ENCODE results near the gene MLC1. TPM values are rescaled to one million over a fixed set of nuclear protein-coding genes. Genes with fewer than 3 reads are reported as not detected.

The MLC1 gene
- total and polyA plus RNA-seq, 2 of the 4 experiments (the other 2 are of a cell fraction), result 0.10 TPM; not detected in 1

DNA sequence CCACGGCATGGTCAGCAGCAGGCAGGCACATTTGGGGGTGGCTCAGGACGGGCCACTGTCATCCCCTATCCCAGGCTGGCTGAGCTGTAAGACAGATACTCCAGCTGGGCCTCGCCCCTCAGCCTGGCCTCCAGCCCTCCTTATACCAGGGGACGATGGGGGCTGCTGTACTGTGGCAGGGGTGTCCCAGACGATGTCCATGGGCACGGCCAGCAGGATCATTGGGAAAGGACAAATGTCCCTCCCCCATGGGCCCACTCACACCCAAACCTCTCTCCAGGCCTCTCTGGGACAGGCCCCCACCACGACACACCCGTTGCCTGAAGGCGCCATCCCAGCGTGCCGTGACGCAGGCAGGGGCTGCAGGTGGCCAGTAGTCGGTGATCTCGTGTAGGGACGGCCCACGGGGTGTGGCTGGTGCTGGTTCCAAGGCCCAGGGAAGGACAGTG, 71.1 kb downstream of the MLC1 start:
- Histone ChIP-seq H2AFZ (replicated peaks; ENCODE audit: low read length, poor library complexity) (no peak overlapping the region), H3K27me3 (ENCODE audit: control insufficient read depth, insufficient read depth, low read length) (peaks cover 78% of the 10 kb centered on the region), H3K79me1 (ENCODE audit: low read depth in 1 of 2, low read length in 2 of 2) (no peaks in the 10 kb centered on the region), H4K8ac (ENCODE audit: low read depth in 2 of 2, low read length in 2 of 2) (no peak overlapping the region), H3K27ac (ENCODE audit: insufficient read depth, low read length) (no peak overlapping the region), H3K56ac (ENCODE audit: extremely low read depth, insufficient read depth, low read length) (no peak overlapping the region), H3K4me1 (ENCODE audit: control insufficient read depth, insufficient read depth, low read length) (peaks cover 6% of the 10 kb centered on the region; the same call in 1 of the 2 replicates), H2BK120ac (ENCODE audit: low read depth, low read length) (no peak overlapping the region), H2AK5ac (ENCODE audit: low read depth, low read length) (no peak overlapping the region), H4K91ac (ENCODE audit: insufficient read depth, low read depth, low read length) (no peak overlapping the region), H2BK20ac (ENCODE audit: low read depth, low read length) (no peak overlapping the region), H3K18ac (ENCODE audit: low read depth, low read length) (no peak overlapping the region), H3K36me3 (ENCODE audit: control insufficient read depth, insufficient read depth, low read length) (no peaks in the 10 kb centered on the region), H3K4ac (ENCODE audit: low read depth, low read length) (no peak overlapping the region), H3K9me1 (ENCODE audit: insufficient read depth, low read length) (no peaks in the 10 kb centered on the region), H3K9me3 (ENCODE audit: control insufficient read depth, insufficient read depth, low read length) (no peaks in the 10 kb centered on the region; the same call in 1 of the 2 replicates), H2AK9ac (replicated peaks; ENCODE audit: low read depth, low read length, poor library complexity) (no peak overlapping the region), H4K20me1 (ENCODE audit: insufficient read depth, low read length) (no peaks in the 10 kb centered on the region), H3K14ac (replicated peaks; ENCODE audit: low read depth, low read length) (no peak overlapping the region), H3K23ac (ENCODE audit: low read depth, low read length) (no peak overlapping the region), H2BK15ac (ENCODE audit: low read depth, low read length) (no peak overlapping the region), H3K4me2 (ENCODE audit: low read depth, low read length) (no peak overlapping the region), H3K9ac (ENCODE audit: low read depth, low read length) (no peak overlapping the region), H4K5ac (ENCODE audit: low read depth, low read length) (no peak overlapping the region), H3K4me3 (ENCODE audit: insufficient read depth, low read depth, low read length) (no peak overlapping the region), H2BK5ac (ENCODE audit: low read depth, low read length, poor library complexity, severe bottlenecking) (no peak overlapping the region)
- ChIA-PET CTCF (interaction anchor here (0.6 kb wide), 1 partner anchor 10 kb away, joined by 3 read pairs; no protein-coding TSS in a partner anchor), POLR2A (ENCODE audit: unreplicated experiment) (no interaction called here)
- in situ Hi-C loops (cut with MboI; ENCODE audit: low sequenced_read_pairs) (no loop called here), dilution Hi-C loops (cut with HindIII; ENCODE audit: low sequenced_read_pairs, unreplicated experiment) (no loop called here), intact Hi-C loops (cut with micrococcal nuclease) (no loop called here)
- 59% methylated on average over 3 of the region's 16 CpGs; no CpG with 5 or more reads in 1 of the 2 experiments for WGBS, 2 experiments (ENCODE audit: extremely low coverage in 2 of 2, insufficient read length in 1 of 2)
- ATAC-seq (ENCODE audit: low read depth) (no peak), DNase-seq (no peak)
- TF ChIP-seq RCOR1 (IDR thresholded peaks at IDR 0.05; ENCODE audit: insufficient replicate concordance, low read length), result no peak
- no peak for TF ChIP-seq MXI1 (IDR thresholded peaks at IDR 0.05; ENCODE audit: borderline replicate concordance, low read depth, low read length)
- no peak for TF ChIP-seq MAFK (IDR thresholded peaks at IDR 0.05; ENCODE audit: low read depth, low read length)
- no peak for TF ChIP-seq FOS (IDR thresholded peaks at IDR 0.05; ENCODE audit: low read depth, low read length)
- no peak for TF ChIP-seq RAD21 (IDR thresholded peaks at IDR 0.05; ENCODE audit: low read length)
- no peak for TF ChIP-seq POLR2A (IDR thresholded peaks at IDR 0.05; ENCODE audit: low read depth, low read length)
- TF ChIP-seq NFE2L2 (IDR thresholded peaks at IDR 0.05; ENCODE audit: low read depth, low read length), result no peak
- TF ChIP-seq, protein P1, sequence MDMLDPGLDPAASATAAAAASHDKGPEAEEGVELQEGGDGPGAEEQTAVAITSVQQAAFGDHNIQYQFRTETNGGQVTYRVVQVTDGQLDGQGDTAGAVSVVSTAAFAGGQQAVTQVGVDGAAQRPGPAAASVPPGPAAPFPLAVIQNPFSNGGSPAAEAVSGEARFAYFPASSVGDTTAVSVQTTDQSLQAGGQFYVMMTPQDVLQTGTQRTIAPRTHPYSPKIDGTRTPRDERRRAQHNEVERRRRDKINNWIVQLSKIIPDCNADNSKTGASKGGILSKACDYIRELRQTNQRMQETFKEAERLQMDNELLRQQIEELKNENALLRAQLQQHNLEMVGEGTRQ (IDR thresholded peaks at IDR 0.05; ENCODE audit: low read depth, low read length), result no peak
- TF ChIP-seq, protein P2, sequence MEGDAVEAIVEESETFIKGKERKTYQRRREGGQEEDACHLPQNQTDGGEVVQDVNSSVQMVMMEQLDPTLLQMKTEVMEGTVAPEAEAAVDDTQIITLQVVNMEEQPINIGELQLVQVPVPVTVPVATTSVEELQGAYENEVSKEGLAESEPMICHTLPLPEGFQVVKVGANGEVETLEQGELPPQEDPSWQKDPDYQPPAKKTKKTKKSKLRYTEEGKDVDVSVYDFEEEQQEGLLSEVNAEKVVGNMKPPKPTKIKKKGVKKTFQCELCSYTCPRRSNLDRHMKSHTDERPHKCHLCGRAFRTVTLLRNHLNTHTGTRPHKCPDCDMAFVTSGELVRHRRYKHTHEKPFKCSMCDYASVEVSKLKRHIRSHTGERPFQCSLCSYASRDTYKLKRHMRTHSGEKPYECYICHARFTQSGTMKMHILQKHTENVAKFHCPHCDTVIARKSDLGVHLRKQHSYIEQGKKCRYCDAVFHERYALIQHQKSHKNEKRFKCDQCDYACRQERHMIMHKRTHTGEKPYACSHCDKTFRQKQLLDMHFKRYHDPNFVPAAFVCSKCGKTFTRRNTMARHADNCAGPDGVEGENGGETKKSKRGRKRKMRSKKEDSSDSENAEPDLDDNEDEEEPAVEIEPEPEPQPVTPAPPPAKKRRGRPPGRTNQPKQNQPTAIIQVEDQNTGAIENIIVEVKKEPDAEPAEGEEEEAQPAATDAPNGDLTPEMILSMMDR (conservative IDR thresholded peaks at IDR 0.05; ENCODE audit: low read depth, low read length), result no peak
- no peak for TF ChIP-seq MAZ (IDR thresholded peaks at IDR 0.05; ENCODE audit: borderline replicate concordance, low read depth, low read length)
- TF ChIP-seq CEBPB (IDR thresholded peaks at IDR 0.05; ENCODE audit: low read depth, low read length), result no peak
- no peak for TF ChIP-seq BHLHE40 (IDR thresholded peaks at IDR 0.05; ENCODE audit: low read depth, low read length)
- TF ChIP-seq RFX5 (IDR thresholded peaks at IDR 0.05; ENCODE audit: low read depth, low read length), result no peak
- no peak for TF ChIP-seq CHD1 (IDR thresholded peaks at IDR 0.05; ENCODE audit: low read depth, low read length)
- TF ChIP-seq, protein P3, sequence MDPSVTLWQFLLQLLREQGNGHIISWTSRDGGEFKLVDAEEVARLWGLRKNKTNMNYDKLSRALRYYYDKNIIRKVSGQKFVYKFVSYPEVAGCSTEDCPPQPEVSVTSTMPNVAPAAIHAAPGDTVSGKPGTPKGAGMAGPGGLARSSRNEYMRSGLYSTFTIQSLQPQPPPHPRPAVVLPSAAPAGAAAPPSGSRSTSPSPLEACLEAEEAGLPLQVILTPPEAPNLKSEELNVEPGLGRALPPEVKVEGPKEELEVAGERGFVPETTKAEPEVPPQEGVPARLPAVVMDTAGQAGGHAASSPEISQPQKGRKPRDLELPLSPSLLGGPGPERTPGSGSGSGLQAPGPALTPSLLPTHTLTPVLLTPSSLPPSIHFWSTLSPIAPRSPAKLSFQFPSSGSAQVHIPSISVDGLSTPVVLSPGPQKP (IDR thresholded peaks at IDR 0.05; ENCODE audit: borderline replicate concordance, low read depth, low read length), result no peak
- TF ChIP-seq SMC3 (IDR thresholded peaks at IDR 0.05; ENCODE audit: low read depth, low read length), result no peak
- no TSS peak for BruUV-seq (replicated peaks)
